GM19240 (cell line): Measurements from ENCODE around the gene LKAAEAR1.
A peak's percentile ranks its signal among the peaks of the same experiment; 100 is the strongest.

Source experiments
- DNase-seq: peaks from one replicate; pipeline ENCODE4 v3.0.0; 2011; ENCODE audit warnings: low spot score; ENCODE audit not compliant: insufficient read length

LKAAEAR1 gene

GRCh38 chr20:64039293-64040160, 44.7 kb downstream of the LKAAEAR1 start:
- DNase-seq: no peak

- DNase-seq: peak; percentile 88
Observed at GRCh38 chr20:64038565-64039292, 45.5 kb downstream of the LKAAEAR1 start.

- DNase-seq: no peak
Observed at GRCh38 chr20:64038224-64038564, 46.0 kb downstream of the LKAAEAR1 start.

GRCh38 chr20:64037498-64038213, 46.5 kb downstream of the LKAAEAR1 start:
- no peak for DNase-seq

GRCh38 chr20:64037199-64037497, 47.0 kb downstream of the LKAAEAR1 start:
- no peak for DNase-seq

GRCh38 chr20:64036346-64037198, 47.6 kb downstream of the LKAAEAR1 start:
- no peak for DNase-seq

GRCh38 chr20:64035933-64036345, 48.3 kb downstream of the LKAAEAR1 start, which contains the start of gene C20orf204:
C20orf204 (plus strand) TSS chr20:64036182; CDS start chr20:64036324, 142 bp downstream.
- no peak for DNase-seq

- no peak for DNase-seq
Observed at GRCh38 chr20:64035066-64035932, 48.9 kb downstream of the LKAAEAR1 start.

- no peak for DNase-seq
Observed at GRCh38 chr20:64033981-64034493, 50.2 kb downstream of the LKAAEAR1 start.
